Stimulated activated CD8-positive, alpha-beta memory T cell treated with anti-CD3 and anti-CD28 coated beads, Interleukin-4, amount 100 ng/mL, for 48 hours (primary cell): ENCODE results near the gene ADCY5.

ENCODE experiments used
- DNase-seq: peaks from one replicate; pipeline ENCODE4 v3.0.0-alpha.2; 2020

The ADCY5 gene

DNA sequence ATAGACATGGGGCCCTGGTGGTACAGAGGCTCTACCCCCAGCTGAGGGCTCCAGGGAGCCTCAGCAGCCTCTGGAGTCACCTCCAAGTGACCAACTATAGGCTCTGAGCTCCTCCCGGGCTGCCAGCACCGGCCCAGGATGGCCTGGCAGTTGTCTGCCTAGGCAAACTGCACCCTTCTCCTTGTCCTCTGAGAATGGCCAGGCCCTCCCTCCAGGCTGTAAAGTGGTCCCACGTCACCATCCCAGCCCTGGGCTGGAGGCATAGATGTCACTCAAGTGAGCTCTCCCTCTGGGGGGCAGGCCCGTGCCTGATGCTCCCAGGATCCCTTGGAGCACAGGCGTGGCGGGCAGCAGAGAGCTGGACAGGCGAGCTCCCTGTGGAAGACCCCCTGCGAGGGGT is 127.1 kb downstream of the ADCY5 start:
- no peak for DNase-seq

- no peak for DNase-seq
Observed at GRCh38 chr3:123320221-123320620, 128.7 kb downstream of the ADCY5 start.

- no peak for DNase-seq
Observed at GRCh38 chr3:123319760-123320159, 129.1 kb downstream of the ADCY5 start.

GRCh38 chr3:123318374-123318773 is 130.5 kb downstream of the ADCY5 start:
- no peak for DNase-seq

DNA sequence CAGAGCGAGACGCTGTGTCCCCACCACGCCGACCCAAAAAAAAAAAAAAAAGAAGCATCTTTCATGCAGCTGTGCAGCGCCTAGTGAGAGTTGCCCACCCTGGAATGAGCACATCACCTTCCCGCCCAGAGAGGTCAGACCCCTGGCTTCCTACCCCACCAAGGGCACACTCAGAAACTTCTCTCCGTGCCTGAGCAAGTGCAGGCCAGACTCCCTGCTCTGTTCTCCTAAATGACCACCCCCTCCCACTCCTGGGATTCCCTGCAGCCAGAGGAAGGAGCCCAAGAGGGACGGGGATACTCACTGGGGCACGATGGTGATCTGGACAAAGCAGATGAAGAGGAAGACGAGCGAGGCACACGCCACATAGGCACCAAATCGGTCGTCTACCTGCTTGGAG is 131.2 kb downstream of the ADCY5 start:
- no peak for DNase-seq

DNA sequence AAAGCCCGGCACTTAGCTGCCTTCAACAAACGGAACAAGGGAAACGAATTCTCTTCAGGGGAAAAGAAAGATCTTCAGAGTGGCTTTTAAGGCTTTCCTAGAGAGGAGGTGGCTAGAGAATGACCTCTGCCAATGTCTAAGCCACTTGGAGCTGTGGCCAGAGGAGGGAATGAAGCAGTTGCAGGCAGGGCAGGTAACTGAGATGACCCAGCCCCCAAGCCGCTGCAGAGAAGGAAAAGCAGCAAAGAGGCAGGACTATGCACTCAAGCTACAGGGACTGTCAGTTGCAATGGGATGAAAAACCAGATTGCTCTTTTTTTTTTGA is 133.7 kb downstream of the ADCY5 start:
- DNase-seq = no peak

GRCh38 chr3:123314359-123315270 is 134.3 kb downstream of the ADCY5 start:
- DNase-seq = no peak

DNA sequence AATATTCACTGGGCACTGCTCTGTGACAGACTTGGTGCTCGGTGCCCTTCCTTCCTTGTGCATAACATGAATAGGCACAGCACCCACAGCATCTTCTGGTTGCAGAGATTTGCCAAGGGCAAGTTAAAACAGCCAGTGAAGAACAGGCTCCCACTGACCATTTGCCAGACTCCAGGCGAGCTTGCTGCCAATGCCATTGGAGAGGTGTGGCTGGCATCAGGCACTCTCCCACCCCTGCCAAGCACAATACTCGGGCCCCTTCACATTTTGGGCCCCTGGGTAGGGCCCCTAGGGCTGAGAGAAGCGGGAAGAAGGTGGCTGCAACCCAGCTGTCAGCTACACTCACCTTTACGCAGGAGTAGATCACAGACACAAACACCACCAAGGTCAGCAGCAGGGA is 135.0 kb downstream of the ADCY5 start:
- DNase-seq = no peak

GRCh38 chr3:123312331-123313265 is 136.3 kb downstream of the ADCY5 start:
- no peak for DNase-seq

- DNase-seq = no peak
Observed at GRCh38 chr3:123311201-123311600, 137.7 kb downstream of the ADCY5 start.

- DNase-seq = no peak
Observed at GRCh38 chr3:123310741-123311140, 138.1 kb downstream of the ADCY5 start.

DNA sequence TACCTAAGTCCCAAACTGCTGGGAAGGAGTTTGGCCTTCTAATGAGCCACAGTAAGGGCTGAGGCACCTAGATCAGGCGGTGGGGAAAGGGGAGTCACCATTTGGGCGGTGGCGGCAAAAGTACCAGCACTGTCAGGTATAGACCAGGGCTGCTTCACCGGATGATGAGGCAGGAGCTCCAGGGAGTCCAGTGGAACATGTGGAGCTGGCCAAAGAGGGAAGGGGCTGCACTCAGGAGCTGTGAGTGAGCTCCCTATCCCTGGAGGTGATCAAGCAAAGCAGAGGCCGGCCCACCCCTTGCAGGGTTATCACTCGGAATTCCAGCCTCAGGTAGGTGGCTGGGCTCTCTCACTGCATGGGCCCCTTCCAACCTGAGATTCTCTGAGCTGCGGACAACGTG is 138.7 kb downstream of the ADCY5 start:
- no peak for DNase-seq

GRCh38 chr3:123307064-123307463 is 141.8 kb downstream of the ADCY5 start:
- DNase-seq = no peak

DNA sequence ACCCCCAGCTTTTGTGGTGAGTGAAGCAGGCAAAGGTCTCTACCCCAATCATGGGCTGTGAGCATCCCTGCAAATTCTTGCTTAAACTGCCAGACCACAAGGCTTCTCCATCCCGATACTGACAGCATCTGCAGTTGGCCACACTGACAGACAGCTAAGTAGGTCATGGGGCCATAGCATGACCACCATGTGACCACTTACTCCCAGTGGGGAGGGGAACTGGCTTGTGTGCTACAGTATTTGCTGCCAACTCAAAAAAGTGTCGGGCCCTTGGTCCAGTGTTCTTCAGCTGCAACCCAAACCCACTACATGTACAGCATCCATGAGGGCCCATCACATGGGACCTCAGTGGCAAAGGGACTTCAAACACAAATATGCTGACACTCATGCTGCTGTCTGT is 143.7 kb downstream of the ADCY5 start:
- DNase-seq = no peak

- DNase-seq = no peak
Observed at GRCh38 chr3:123303976-123304560, 144.8 kb downstream of the ADCY5 start.

DNA sequence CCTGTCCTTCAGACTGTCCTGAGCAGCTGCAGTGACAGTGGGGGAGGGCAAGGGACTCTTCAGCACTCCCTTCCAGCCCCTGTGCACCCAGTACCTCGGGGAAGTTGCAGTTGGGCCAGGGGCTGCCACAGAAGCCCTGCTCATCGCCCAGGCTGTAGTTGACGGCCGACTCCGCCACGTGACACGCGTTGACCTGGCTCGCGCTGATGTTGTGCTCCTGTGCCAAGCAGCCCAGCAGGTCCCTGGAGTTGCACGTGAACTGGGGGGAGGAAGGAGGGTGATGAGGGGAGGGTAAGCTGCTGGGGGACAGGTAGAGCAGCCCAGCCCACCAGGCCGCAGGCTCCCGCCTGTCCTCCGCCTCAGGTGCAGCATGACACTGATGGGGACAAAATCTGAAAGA is 145.9 kb downstream of the ADCY5 start:
- no peak for DNase-seq

- DNase-seq = no peak
Observed at GRCh38 chr3:123301331-123302184, 147.3 kb downstream of the ADCY5 start.

GRCh38 chr3:123300583-123300982 is 148.3 kb downstream of the ADCY5 start:
- DNase-seq = no peak

DNA sequence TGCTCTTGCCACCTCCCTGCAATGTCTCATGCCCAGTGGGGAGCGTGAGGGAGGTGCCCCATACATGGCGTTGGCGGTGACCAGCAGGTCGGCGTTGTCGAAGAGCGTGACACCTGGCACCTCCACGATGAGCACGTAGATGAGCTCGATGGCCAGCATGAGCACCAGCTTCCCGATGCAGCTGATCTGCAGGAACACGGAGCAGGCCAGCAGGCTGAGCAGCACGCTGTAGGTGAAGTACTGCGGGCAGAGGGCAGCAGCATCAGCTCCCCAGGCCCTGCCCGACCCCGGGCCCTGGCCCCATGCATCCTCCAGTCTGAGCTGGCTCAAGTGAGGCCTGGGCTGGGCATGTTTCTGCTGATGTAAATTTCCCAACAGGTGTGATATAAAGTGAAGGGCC is 148.8 kb downstream of the ADCY5 start:
- DNase-seq = no peak

GRCh38 chr3:123299581-123299980 is 149.3 kb downstream of the ADCY5 start:
- no peak for DNase-seq

DNA sequence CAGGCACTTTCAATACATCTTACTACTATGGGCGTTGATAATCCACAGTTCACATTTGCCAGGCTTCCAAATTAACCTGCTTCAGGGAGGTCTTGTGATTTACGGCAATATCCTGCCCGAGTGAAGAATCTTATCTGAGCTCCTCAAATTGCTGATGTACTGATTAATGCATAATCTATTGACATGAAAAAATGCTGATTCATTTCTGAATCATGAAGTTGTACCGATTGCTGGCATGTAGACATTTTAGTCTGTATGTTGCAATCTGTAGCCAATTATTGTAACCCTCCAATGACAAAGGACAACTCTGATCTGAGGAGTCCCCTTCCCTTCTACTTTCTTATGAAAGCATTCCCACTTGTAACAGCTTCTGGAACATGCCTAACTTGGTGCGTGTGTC is 150.0 kb downstream of the ADCY5 start:
- no peak for DNase-seq

- no peak for DNase-seq
Observed at GRCh38 chr3:123297627-123297899, 151.3 kb downstream of the ADCY5 start.
